GM21576 (cell line): ENCODE data around the gene ZNF429.
"Not testable (repeated sequence)": the region's sequence is repeated elsewhere in the genome, so short reads cannot be mapped to it uniquely, and the experiment has no call there.

Source experiments
- ATAC-seq: cut with Tn5 transposase; IDR thresholded peaks from one replicate; pipeline ENCODE4 v1.9.1; 2021; ENCODE audit warnings: mild to moderate bottlenecking, moderate library complexity; ENCODE audit not compliant: unreplicated experiment

Gene ZNF429

DNA sequence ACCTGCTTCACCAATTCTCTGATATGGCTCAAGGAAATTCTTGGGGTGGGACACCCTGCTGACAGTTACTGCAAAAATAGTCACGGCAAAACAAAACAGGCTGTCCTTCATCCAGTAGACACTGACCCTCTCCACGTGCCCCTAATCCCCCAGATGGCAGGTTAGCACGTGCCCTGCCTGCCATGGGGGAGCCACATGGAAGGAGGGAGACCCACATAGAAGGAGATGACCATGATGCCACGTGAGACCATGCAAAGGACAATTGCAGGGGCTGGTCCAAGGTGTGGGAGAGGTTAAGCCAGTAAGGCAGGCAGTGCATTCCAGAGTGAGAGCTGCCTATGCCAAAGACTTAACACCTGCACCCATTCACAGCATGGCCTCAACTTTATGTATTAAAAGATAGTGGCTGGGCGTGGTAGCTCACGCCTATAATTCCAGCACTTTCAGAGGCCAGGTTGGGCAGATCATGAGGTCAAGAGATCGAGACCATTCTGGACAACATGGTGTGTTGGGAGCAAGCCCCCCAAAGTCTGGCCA is 82.7 kb downstream of the ZNF429 start:
- ATAC-seq: no peak

- ATAC-seq: no peak
Measured at GRCh38 chr19:21590867-21591266, 85.5 kb downstream of the ZNF429 start.

- no peak for ATAC-seq
Measured at GRCh38 chr19:21593008-21593481, 87.6 kb downstream of the ZNF429 start.

DNA sequence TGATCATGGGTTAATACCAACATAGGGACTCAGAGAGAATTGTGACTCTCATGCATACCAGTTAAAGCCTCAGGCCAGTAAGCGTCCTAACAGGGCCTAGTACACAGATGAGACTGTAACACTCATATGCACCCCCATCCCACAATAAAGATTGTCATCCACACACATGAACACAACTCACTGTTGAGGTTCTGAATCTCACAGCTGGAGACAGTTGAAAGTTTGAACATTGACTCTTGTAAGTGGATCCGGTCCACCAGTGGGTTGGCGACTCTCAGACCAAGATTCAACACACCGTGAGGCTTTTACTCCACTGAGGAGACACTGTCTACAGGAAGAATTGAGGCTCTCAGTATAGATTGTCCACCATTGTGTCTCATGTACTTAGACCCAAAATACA is 88.1 kb downstream of the ZNF429 start:
- ATAC-seq: no peak

GRCh38 chr19:21593934-21594820 is 88.8 kb downstream of the ZNF429 start:
- no peak for ATAC-seq

DNA sequence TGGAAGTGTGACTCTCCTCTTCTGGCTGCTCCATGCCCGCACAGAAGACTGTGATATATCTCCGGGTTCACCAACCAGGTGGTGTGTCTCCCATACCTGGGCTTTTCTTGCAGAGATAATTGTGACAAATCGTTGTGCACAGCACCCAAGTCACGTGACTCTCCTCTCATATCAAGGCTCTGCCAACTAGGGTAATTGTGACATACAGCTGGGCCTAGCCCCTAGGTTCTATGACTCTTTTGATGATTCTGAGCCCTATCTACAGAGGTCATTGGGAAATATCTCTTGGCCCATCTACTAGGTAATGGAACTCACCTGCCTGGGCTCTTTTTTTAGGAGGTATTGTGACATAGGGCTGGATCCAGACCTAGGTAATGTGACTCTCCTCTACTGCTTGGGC is 89.8 kb downstream of the ZNF429 start:
- no peak for ATAC-seq

- ATAC-seq: no peak
Measured at GRCh38 chr19:21602082-21602658, 96.8 kb downstream of the ZNF429 start.

- not testable (repeated sequence) for ATAC-seq
Measured at GRCh38 chr19:21602659-21603430, 97.4 kb downstream of the ZNF429 start.

- ATAC-seq: no peak
Measured at GRCh38 chr19:21603431-21604231, 98.2 kb downstream of the ZNF429 start.

- ATAC-seq: no peak
Measured at GRCh38 chr19:21604351-21604926, 99.0 kb downstream of the ZNF429 start.
